Uterine smooth muscle cell (primary cell): ENCODE measurements around the gene GBX2. TPM values are rescaled to one million over a fixed set of nuclear protein-coding genes. Genes with fewer than 3 reads are reported as not detected.

Experiments used
- total RNA-seq: library from RNA; depleted of rRNA; stranded (reverse); fragments of >200 nt; gene quantifications from 2 replicates; pipeline ENCODE4 v1.2.3, GENCODE V29; 2014

The GBX2 gene
- total RNA-seq: not detected in 2 replicates

GRCh38 chr2:236168110-236169080 lies at the start of gene GBX2:
Gene GBX2 (minus strand): TSS chr2:236168386. CDS start chr2:236167971, 415 bp downstream.

Other genes with a start within 250 kb of the GBX2 start
- gene ASB18, start 96.0 kb upstream of the GBX2 start, total RNA-seq: not detected in 2 replicates